Inflammatory macrophage (primary cell): ENCODE results near the gene GRM8.

Experiments
- DNase-seq, 2 donors: peaks; one replicate each; pipeline ENCODE4 v3.0.0-alpha.2; 2020 to 2022

GRM8 gene

DNA sequence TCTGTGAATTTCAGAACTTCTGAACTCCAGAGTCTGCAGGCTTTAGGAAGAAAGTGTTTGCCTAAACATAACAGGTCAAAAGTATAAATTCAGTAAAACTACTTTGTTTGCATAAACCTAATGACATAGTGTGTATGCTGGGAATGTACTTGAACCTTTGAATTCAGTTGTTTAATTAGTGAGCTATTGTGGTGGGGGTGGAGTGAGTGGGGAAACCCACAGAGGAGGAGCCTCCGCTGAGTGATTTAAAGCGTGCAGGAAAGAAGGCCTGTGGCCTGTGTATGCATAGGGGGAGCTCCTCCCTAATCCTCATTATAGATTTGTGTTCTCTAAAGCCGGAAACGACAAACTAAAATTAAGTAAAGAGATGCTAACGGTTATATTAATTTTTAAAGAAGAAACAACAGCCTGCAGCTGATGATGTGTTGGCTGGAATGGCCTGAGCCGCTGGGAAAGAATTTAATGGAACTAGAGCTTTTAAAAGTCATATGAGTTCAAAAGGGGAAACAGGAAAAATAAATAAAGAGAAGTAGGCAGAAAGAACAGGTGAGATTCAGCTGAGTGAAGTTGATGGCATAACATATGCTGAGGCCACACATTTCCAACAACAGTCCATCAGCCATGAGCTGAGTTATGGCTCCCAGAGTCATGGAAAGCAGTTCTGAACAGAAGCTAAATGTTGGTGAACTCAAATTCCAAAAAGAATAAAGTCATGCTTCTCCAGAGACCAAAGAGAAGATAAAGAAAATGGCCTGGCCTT, 595.0 kb downstream of the GRM8 start:
- DNase-seq, result no peak

- no peak for DNase-seq
Observed at GRCh38 chr7:126657137-126657536, 595.6 kb downstream of the GRM8 start.

DNA sequence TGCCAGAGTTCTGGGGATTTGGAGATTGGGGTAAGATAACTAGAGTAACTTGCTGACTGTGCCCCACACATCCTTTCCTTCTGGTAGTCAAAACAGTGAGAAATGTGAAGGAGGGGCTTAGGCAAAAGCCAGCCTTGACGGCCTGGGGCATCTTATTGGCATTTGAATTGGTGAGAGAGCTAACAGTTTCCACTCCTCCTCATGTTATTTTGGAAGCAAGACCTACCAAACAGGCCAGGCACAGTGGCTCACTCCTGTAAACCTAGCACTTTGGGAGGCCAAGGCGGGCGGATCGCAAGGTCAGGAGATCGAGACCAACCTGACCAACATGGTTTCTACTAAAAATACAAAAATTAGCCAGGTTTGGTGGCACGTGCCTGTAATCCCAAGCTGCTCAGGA, 596.6 kb downstream of the GRM8 start:
- no peak for DNase-seq

- DNase-seq, result no peak
Observed at GRCh38 chr7:126637538-126637937, 615.2 kb downstream of the GRM8 start.

GRCh38 chr7:126635545-126635944, 617.2 kb downstream of the GRM8 start:
- no peak for DNase-seq

DNA sequence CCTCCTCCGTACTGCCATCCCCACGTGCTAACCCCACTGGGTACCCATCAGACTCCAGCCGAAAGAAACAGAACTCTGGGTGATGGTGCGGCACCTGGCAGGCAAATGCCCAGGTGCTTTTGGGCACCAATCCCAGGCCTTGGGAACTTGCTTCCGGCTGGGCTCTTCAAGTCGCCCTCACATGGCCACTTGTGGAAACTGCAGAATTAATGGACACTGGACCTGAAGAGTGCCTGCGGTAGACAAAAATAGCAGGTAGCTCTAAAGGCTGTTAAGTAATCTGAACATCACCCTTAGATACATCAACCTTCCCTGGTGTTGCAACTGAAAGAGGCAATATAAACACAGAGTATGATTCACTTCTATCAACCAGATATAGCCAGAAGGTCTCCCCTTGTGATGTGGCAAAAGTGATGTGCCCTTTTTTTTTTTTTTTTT, 644.4 kb downstream of the GRM8 start:
- peak in 1 of 2 donors; percentile 2 for DNase-seq

DNA sequence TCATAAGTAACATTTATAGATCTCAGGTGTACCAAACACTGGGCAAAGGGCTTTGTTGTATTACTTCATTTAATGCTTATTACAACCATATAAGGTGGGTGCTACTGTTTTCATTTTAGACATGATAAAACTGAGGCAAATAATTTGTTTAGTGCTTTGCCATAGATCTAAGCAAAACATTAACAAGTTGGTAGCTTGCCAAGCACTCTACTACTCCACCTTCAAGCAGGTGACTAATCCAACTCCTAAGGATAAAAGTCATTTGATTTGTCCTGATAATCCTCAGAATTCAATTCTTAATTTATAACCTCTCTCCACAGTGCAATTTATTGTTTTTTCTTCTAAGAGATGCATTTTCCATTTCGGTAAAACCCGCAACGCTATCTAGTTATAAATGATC, 646.4 kb downstream of the GRM8 start:
- DNase-seq, result no peak

DNA sequence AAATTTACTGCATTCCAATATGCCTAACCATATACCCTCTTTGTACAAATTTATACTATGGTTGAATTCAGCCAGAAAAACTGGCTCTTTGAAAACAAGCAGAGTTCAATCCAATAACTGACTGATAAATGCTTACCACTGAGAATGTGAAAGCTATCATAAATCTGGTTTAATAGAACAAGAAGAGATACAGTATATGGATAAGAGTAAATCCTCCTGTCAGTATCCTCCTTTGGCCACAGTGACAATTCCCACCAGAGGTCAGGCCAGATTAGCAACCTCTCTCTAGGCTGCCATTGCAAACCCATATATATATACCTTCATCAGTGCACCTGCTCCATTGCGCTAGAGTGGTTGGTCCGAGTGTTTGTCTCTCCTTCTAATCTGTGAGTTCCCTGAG, 647.2 kb downstream of the GRM8 start:
- DNase-seq, result no peak

DNA sequence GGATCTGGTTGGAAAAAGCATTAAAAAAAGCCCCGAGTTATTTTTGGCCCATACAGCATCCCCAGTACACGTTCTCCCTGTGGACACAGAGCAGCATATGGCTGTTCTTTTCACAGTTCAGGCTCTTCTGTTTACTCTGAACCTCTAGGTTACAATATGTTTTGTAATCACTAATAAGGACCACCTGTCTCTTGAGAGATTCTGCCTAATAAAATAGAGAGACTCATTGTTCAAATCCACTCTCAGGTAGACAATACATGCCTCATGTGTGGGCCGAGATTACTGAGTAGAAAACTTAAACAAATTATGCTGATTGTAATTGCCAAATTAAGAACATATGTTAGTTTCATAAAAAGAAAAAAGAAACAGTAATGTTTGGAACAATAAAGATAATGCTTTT, 647.7 kb downstream of the GRM8 start:
- no peak for DNase-seq

- DNase-seq, result no peak
Observed at GRCh38 chr7:126589068-126589684, 663.6 kb downstream of the GRM8 start.

- DNase-seq, result no peak
Observed at GRCh38 chr7:126578338-126578737, 674.4 kb downstream of the GRM8 start.

DNA sequence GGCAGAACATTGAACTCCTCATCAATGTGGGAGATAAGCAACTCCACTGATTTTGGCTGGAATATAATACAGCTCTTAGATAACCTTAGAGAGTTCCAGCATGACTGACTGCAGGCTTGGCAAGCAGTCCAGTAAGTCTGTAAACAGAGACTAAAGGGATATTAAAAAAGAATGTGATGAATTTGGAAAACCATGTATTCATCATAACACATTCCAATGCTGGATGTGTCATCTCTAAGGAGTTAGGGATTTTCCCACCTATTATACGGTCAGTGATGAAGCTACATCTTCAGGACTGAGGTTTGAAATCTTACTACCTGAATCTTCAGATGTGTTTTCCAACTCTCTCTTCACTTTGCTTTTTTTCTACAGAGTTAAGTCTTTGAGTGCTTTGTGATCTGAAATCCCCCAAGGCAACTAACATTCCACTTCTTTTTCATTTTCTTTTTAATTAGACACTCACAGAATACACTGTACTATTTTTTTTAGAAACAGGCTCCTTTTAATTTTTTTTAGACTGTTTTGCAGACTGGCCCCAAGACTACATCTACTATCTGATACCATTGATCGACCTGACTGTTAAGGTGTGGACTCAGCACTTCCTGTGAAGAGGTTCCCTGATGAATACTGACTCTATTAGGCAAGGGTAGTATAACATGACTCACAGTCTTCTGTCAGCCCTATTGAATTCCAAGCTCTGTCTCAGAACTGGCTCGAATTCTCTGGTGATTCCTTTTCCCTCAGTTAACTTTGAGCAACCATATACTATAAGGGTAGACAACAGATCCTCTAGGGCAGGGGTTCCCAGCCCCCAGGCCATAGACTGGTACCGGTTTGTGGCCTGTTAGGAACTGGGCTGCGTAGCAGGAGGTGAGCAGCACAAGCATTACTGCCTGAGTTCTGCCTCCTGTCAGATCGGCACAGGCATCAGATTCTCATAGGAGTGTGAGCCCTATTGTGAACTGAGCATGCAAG, 678.2 kb downstream of the GRM8 start:
- DNase-seq, result no peak

GRCh38 chr7:126570845-126571244, 681.9 kb downstream of the GRM8 start:
- DNase-seq, result no peak

DNA sequence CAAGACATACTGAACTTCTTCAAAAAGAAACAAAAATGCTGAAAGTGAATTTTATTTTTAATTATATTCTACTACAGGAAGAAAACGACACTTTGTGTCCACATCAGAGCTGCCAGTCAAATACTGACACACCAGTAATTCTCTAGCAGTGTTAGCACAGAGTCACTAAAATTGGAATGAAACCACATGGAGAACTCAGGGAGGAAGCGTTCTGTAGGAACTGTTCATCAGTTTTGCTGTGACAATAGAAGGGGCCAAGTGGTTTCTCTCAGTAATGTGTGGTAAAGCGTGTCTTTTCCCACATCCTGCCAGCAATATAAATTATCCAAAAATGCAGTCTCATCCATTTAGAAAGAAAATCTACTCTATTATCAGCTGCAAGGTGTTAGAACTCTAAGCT, 683.3 kb downstream of the GRM8 start:
- no peak for DNase-seq

- no peak for DNase-seq
Observed at GRCh38 chr7:126557271-126557670, 695.5 kb downstream of the GRM8 start.

- DNase-seq, result no peak
Observed at GRCh38 chr7:126541406-126541805, 711.3 kb downstream of the GRM8 start.

GRCh38 chr7:126535176-126535575, 717.6 kb downstream of the GRM8 start:
- DNase-seq, result no peak

DNA sequence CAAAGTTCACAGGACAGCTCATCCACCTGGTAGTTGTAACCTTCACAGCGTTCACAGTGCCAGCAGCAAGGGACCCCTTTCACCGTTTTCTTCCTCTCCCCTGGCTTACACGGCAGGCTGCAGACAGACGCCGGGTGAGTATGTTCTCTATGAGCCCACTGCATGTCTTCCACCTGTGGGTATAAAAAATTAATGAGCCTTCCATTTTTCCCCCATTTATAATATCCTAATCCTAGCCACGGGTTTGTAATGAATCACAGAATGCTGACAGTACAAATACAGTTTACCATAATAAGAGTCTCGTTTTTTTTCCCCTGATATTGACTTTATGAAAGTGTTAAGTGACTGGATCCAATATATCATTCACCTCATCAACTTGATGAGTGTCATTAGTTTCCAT, 719.0 kb downstream of the GRM8 start:
- DNase-seq, result no peak

- no peak for DNase-seq
Observed at GRCh38 chr7:126529833-126530232, 722.9 kb downstream of the GRM8 start.

- no peak for DNase-seq
Observed at GRCh38 chr7:126529254-126529653, 723.5 kb downstream of the GRM8 start.

DNA sequence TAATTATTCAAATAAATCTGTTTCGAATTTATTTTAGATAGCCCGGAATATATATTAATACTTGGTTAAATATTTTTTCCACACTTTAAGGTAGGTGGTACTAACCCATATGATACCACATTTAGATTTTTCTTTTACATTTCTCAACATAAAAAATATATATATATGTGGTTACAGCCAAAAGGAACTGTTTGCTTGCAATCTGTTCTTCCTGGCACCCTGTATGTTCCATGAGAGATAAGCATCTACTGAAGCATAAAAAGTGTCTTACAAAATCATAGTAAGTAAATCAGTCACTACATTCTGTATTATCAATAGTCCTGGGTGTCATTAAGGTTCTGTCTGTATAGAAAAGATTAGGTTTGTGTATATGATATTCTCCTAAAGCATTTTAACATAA, 726.8 kb downstream of the GRM8 start:
- no peak for DNase-seq

- no peak for DNase-seq
Observed at GRCh38 chr7:126524967-126525366, 727.8 kb downstream of the GRM8 start.

- DNase-seq, result no peak
Observed at GRCh38 chr7:126511046-126511445, 741.7 kb downstream of the GRM8 start.
